Activated CD4-positive, CD25-positive, alpha-beta regulatory T cell treated with anti-CD3 and anti-CD28 coated beads, Interleukin-2, amount 50 U/mL, for 16 hours (primary cell): ENCODE results near the gene EIF1.
"Not testable (repeated sequence)": the region's sequence is repeated elsewhere in the genome, so short reads cannot be mapped to it uniquely, and the experiment has no call there.

ENCODE experiments used
- DNase-seq: peaks from one replicate; pipeline ENCODE4 v3.0.0-alpha.2; 2020; ENCODE audit warnings: low read depth, low spot score

EIF1 gene

DNA sequence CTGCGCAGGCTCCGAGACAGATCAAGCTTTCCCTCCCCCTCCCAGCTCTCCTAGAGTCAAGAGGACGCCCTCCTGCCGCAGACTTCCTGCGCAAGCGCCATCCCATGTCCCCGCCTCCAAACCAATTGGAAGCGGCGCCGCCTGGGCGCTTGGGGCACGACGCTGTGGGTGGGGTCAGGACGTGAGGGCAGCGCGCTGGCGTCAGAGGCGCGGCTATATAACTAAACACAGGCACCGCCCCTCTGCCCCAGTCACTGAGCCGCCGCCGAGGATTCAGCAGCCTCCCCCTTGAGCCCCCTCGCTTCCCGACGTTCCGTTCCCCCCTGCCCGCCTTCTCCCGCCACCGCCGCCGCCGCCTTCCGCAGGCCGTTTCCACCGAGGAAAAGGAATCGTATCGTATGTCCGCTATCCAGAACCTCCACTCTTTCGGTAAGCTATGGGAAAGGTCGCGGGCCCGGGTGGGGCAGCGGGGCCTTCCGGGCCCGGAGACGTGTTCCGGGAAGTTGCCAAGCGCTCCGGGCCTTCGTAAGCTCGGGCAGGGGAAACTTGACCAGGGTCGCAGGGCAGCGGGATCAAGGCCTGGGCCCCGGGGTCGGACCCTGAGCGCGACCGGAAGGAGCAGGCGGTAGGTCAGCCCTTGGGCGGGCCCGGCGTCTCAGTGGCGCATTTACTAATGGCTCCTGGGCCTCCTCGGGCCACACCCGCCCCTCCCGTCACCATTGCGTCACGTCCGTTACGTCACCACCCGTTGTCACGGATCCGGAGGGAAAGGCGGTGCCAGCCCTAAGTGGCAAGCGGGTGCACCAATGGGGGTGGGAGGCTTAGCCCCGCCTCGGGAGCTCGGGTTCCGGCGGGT, at the start of gene EIF1:
EIF1 (plus strand) TSS at position 245 of the 856 bp plus-strand sequence; CDS start at position 399, 154 bp downstream.
- peak; percentile 100 for DNase-seq

DNA sequence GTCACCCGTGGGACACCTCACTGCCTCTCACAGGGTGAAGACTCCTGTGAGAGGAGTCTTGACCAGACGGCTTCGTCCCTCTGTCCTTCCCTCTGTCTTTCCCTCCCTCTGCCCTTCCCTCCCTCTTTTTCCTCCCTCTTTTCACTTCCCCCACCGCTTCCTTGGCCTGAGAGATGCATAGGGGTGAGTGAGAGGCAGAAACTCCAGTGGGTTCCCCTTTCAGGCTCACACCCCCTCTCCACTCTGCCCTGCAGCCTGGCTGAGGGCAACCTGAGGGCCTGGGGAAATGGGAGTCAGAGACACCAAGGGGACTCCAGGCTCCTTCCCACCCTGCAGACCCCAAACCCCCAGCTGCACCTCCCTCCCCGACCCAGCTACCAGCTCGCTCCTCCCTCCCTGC, 49.7 kb upstream of the EIF1 start:
- DNase-seq, result no peak

DNA sequence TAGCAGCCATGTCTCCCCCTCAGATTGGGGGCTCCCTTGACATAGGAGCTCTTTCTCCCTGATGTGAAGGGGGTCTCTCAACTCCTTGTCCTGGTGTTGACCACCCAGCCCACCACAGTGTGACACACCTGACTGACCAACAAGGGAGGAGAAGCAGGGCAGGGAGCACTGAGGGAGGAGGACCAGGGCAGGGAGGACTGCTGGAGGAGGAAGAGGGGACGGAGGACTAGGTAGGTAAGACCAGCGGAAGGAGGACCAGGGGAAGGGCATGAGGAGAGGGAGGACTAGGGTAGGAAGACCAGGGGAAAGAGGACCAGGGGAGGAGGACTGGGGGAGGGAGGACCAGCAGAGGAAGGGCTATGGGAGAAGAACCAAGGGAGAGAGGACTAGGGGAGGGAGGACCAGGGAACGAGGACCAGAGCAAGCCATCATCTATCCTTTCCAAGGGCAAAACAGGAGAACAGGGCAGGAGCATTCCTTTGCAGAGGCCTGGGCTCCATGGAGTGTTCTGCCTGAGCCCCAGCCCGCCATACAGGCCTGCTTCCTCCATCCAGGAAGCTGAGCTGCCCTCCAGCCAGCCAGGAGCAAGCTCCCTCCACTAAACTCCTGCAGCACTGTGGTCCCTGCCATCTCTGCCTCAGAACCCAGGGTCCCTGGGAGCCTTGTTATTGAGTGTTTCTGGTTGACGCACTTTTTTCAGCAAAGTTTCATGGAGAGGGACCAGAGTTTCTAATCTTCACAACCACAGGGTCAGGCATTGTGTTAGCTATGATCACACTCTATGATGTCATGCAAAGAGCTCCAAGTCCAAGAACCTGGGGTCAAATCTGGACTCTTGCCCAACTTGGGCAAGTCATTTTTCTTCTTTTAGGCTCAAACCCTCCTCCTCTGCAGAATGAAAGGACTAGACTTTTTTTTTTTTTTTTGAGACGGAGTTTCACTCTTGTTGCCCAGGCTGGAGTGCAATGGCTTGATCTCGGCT, 48.9 kb upstream of the EIF1 start:
- no peak for DNase-seq

DNA sequence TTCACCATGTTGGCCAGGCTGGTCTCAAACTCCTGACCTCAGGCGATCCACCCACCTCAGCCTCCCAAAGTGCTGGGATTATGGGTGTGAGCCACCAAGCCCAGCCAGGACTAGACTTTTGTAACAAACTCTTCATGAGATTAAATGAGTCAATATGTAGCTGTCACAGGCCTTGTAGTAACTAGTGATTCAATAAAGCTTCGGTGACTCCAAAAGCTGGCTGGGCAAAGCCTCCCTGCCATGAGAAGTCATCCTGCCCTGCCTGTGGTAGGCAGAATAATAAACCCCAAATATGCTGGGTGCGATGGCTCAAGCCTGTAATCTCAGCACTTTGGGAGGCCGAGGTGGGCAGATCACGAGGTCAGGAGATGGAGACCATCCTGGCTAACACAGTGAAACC, 48.1 kb upstream of the EIF1 start:
- not testable (repeated sequence) for DNase-seq

DNA sequence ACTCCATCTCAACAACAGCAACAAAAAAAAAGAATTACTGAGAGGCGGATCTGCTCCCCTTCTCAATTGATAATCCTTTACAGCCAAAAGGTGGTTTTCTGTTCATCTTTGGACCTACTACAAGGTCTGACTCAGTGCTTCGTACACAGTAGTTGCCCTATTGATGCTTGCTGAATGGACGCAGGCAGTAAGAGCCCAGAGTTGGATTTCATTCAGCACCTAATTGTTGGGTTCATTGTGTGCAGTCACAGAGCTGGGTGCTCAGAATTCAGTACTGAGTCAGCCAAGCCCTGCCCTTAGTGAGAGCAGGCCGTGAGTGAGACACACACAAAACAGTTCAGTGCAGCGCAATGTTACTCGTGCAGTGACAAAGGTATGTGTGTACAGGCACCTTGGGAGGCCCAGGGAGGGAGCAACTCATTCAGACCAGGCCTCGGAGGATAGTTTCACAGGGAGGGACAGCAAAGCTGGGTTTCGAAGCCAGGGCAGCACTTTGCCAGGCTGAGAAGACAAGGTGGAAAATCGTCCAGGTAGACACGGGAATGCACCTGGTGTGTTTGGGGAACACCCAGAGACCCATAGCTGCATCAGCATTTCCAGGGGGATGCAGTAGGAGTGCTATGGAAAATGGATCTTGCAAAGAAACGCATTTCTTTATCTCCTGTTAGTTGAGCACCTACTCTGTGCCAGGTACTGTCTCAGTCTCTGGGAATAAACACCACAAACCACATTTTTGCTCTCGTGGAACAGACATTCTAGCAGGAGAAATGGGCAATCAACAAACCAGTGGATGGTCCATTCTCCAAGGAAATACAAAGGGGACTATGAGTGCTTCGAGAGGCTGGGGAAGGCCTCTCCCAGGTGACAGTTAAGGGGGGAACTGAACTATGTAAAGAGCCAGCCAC, 46.2 kb upstream of the EIF1 start:
- DNase-seq, result no peak

DNA sequence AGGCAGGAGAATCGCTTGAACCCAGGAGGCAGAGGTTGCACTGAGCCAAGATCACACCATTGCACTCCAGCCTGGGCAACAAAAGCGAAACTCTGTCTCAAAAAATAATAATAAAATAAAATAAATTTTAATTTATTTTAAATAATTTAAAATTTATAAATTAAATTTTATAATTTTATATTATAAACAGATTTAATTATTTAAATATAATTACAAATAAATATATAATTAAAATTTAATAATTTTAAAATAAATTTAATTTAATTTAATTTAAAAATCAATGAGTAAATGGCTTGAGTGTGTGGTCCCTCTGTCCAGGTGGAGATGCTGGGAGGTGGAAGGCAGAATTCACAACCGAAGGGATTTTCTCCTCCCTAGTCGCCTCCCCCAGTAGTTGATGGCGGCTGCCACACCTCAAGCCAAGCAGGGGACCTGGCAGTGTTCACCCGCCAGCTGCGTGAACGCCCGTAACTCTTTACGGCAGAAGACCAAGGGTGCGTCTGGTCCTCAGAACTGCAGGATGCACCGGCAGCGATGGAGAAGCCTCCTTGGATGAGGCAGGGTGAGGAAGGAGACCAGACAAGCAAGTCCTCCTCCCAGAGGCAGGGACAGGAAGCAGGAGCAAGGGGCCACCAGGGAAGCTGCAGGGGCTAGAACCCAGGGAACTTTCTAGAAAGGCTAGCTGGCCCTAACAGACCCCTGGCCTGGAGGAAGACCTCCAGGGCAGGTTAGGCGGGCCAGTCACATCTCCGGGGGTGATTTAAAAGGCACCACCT, 41.5 kb upstream of the EIF1 start:
- DNase-seq, result no peak

DNA sequence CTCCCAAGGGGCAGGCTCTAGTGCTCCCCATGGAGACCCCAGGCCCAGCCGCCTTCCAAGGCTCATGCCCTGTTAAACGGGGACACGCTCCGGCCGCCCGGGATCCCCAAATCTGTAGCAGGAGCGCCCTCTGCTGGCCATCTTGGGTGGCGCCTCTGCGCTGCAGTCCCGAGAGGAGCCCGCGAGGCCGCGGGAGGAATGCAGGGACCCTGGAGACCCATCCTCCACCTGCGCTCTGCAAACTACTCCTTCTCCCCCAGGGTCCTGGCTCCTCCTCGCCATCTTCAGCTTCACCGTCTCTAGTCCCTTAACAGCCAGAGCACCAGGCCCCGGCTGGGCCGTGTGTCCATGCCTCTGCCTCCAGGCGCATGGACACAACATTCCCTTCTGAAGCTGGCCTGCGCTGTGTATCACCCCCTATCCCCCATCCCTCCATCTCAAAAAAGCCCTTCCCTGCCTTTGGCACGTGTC, 40.7 kb upstream of the EIF1 start:
- peak; percentile 73 for DNase-seq

DNA sequence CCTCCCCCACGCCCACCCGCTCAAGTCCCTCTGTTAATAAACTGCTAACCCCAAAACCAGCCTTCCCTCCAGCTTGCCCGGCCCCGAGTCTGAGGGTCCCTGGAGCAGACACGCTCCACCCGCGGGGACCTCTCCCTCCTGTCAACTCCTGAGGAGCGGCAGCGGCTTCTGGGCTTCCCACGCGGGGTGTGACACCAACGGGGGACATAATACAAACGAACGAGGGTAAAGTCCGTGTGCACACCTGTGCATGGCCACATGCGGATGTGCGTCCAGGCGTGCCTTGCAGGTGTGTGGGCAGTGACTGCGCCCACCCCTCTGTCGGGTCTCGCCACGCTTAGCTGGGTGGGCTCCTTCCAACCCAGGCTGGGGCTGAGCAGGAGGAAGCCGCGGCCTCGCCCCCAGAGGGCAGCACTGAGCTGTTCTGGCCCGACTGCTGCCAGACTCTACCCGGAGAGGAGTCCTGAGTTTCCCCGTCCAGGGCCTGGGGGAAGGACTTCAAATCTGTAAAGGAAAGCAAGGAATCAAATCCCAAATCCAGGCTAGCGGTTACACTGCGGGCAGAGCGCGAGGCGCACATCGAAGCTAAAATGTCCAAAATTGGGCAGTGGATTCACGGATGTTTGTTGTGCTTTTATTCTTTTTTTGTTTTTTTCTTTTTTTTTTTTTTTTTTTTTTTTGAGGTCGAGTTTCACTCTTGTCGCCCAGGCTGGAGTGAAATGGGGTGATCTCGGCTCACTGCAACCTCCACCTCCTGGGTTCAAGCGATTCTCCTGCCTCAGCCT, 40.1 kb upstream of the EIF1 start:
- DNase-seq, result peak; percentile 56

DNA sequence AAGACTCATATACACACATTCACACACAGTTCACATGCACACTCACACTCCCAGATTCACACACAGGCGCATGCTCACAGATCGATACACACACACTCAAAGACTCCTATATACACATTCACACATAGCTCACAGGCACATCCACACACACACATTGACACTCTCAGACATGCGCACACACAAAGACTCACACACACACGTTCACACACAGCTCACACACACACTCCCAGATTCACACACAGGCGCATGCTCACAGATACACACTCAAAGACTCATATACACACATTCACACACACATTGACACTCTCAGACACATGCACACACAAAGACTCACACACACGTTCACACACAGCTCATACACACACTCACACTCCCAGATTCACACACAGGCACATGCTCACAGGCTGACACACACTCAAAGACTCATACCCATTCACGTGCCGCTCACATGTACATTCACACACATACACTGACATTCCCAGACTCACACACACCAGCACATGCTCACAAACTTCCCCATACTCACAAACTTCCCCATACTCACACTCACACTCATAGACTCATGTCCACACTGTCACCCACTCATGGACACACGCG, 38.7 kb upstream of the EIF1 start:
- DNase-seq, result no peak

DNA sequence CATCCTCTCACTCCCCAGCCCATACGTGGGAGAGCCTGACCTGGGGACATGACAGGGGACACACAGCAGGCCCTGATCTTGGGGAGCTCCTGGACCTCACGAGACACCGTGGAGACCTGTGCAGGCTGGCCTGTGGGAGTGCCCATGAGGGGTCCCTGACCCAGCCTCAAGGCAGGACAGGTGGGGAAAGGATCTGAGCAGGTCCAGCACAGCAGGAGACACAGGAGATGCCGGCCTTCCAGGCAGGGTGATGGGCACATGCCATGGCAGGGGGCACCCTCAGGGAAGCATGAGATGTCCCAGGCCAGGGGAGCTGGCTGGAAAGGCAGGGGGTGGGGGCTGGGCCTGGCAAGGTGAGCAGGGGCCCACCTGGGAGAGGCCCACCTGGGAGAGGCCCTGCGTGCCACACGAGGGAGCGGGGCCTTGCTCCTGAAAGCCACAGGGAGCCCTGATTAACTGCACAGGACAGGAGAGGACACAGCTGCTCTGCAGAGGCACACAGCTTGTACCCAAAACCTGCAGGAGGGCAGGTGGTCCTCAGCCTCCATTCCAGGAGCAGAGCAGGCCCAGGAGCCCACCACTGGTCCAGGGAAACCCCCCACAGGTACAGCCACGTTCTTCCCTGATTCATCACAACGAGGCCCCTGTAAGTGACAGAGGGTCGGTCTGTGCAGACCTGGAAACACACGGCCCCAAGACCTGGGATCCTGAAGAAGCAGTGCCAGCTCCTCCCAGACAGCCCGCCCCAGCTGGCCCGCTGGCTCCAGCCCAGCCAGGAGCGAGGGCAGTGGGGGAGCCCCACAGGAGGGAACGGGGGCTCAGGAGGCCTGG, 37.7 kb upstream of the EIF1 start:
- no peak for DNase-seq

DNA sequence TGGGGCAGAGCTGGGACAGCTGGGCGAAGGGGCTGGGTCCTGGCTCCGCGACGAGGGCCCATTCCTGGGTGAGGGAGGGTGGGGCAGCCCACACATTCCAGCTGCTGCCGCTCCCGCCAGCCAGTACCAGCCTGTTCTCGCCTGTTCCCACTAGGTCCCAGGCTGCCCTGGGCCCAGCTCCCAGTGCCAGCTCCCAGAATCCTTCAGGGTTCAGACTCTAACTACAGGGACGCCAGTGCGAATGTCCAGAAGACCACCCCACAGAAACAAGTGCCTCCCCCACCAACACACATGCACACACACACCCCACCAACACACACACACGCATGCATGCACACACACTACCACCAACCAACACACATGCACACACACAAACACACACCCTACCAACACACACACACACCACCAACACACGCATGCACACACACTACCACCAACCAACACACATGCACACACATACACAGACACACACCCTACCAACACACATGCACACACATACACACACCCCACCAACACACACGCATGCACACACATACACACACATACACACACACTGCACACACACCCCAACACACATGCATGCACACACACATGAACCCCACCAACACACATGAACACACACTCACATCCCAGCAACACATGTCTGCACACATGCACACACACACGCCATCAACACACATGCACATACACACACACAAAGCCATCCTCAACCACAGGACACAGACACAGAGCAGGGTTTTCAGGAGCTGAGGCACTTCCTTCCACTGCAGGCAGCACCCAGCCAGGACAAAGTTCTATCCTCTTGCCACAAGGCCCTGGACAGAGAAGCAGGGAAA, 36.8 kb upstream of the EIF1 start:
- DNase-seq, result no peak

DNA sequence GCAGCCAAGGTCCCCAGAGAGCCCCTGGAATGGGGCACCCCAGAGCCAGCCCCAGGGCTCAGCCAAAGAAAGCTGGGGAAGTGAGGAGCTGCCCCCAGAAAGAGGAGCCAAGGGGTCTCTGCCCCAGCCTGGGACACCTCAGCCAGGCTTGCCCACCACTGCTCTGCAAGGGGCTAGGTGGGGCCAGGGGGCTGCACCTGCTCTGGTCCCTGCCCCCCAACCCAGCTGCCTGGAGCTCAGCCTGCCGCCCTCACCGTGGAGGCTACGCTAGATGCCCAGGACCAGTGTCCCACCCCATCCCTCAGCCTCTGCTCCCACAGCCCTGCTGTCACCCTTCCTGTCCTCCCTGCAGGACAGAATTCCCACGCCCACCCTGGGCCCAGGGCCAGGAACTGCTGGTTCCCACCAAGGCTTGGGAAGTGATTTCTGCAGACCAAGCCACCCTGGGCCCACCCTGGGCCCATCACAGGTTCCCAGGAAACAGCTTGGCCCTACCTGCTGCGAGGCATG, 36.2 kb upstream of the EIF1 start:
- no peak for DNase-seq

DNA sequence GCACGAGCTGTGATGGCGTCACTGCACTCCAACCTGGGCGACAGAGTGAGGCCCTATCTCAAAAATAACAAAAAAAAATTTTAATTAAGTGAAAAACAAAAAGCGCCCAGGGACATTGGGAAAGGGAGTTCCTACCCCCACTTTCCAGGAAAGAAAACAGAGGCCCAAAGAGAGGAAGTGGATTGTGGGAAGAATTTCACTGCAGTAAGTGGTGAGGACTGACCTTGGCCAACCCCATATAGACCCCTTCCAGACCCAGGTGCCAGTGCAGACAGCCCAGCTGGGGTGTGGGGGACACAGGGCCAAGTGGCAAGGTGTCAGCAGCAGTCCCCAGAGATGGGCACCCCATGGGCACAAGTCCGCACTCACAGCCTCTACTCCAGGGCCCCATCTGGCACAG, 35.3 kb upstream of the EIF1 start:
- no peak for DNase-seq

DNA sequence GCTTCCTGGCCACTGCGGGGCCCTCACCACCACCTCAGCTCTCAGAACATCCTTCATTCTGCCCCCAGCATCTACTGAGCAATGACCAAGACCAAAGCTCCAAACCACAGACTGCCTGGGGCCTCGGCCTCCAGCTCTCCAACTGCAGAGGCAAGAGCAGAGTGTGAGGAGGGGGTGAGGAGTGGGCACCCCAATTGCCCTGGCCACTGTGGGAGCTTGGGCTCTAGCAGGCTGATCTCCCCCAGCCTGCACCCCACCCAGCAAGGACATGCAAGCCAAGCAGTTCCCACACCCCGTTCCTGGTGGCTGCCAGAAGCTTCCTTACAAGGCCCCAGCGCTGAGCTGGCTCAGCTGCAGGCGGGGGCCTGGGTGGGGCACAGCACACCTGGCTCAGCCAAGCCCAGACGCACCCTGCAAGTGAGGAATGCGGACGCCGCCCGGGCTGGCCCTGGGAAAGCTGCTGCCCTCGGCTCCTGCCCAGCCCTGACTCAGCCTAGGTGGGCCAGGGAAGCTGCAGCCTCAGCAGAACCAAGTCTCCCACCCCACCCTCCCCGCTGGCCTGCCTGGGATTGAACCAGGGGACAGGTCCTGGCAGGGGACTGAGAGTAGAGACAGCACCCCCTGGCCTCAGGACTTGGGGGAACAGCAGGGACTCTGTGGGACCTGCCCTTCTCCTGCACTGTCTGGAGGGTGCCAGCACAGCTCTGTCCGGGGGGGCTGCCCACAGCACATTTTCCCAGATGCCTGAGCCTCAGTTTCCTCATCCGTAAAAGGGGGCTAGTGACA, 34.6 kb upstream of the EIF1 start:
- DNase-seq, result no peak

DNA sequence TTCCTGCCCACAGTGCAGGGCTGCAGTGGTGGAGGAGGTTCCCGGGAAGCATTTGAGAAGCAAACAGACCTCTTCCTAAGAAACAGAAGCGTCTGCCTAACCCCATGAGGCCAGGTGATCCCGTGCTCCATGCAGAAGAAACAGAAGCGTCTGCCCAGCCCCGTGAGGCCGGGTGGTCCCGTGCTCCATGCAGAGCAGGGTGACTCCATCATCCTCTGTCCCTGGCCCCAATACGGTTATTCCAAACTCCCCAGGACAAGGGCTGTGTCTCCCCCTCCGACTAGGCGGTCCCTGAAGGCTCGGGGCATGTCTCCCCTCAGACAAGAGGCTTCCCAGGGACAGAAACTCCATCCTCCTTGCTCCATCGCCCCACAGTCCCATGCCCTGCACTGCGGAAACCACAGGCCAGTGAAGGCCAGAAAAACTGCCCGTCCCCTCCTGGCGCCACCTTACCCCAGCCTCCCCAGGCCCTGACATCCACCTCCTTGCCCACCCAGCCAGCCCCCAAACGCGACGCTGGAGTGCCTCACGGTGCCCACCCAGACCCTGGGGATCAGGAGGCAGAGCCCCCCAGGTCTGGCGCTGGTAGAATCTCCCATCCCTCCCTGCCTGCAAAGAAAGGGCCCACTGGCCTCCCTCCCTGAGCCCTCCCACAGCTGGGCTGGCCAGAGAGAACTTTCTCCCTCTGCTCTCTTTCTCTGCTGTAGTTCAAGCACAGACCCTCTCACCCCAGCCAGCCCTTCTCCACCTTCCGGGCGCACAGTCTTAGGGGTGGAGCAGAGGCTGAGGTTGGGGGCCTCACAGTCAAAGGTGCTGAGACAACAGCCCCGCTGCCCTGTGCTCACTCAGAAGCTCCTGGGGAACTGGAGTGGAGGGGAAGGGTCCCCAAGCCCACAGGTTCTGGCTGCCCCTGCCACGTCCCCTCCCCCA, 33.7 kb upstream of the EIF1 start:
- no peak for DNase-seq
